Adipose tissue (tissue), 3 donors: Measurements from ENCODE around the gene CYSTM1. TPM values are rescaled to one million over a fixed set of nuclear protein-coding genes. Genes with fewer than 3 reads are reported as not detected.

ENCODE experiments used
- H3K27ac ChIP-seq: one replicate; pipeline ENCODE4 v1.5.1; 2013; ENCODE audit warnings: low read depth, low read length
- WGBS, 3 donors: extraction: QIAGEN DNeasy Blood & Tissue Kit; methylation state at CpG; one replicate each; pipeline ENCODE4 v1.1.7; 2013; 5-methylcytosine and 5-hydroxymethylcytosine counted together
- polyA plus RNA-seq, 3 donors: library from polyadenylated mRNA; stranded (reverse); fragments of 200-250 nt; gene quantifications; one replicate each; pipeline ENCODE4 v1.2.3, GENCODE V29; 2013
- donor health status: healthy with polysubstance abuse.
- donor health status: Bipolar disorder and iron deficiency.
- donor health status: healthy.

CYSTM1 gene
- polyA plus RNA-seq, result 100 to 1,000 TPM in 2 of 3 donors, 10 to 100 TPM in 1; 72.8 to 218 (median 107) TPM

GRCh38 chr5:140174465-140175366 lies at the start of gene CYSTM1:
TSS of gene CYSTM1 (plus strand) at chr5:140175188. CDS start at chr5:140194466, 19,278 bp downstream.
- WGBS, 3 donors, result 1 to 2% (median 2%) methylated on average over 49 to 61 of the region's 61 CpGs
- peak within 1 kb of the TSS; percentile 75 for H3K27ac ChIP-seq

GRCh38 chr5:140125637-140126036 lies 49.4 kb upstream of the CYSTM1 start, which contains the start of gene IGIP:
TSS of gene IGIP (plus strand) at chr5:140125937. CDS start at chr5:140128477, 2,540 bp downstream.
- WGBS, 3 donors, result 96 to 99% (median 98%) methylated on average over 4 of the region's 4 CpGs
- H3K27ac ChIP-seq, result no peak within 1 kb of the TSS

- 70 to 93% (median 92%) methylated on average over 6 of the region's 6 CpGs for WGBS, 3 donors
- H3K27ac ChIP-seq, result no peak overlapping the region
Observed at GRCh38 chr5:140126315-140127012, 48.5 kb upstream of the CYSTM1 start.

- no peak overlapping the region for H3K27ac ChIP-seq
- 35 to 94% (median 90%) methylated on average over 5 of the region's 5 CpGs for WGBS, 3 donors
Observed at GRCh38 chr5:140128376-140128775, 46.6 kb upstream of the CYSTM1 start.

- WGBS, 3 donors, result 56 to 86% (median 81%) methylated on average over 5 of the region's 5 CpGs
Observed at GRCh38 chr5:140130949-140131733, 43.8 kb upstream of the CYSTM1 start.

GRCh38 chr5:140131967-140132409 lies 43.0 kb upstream of the CYSTM1 start:
- 36 to 62% (median 39%) methylated on average over 3 of the region's 3 CpGs for WGBS, 3 donors
- no peak overlapping the region for H3K27ac ChIP-seq

More at GRCh38 chr5:140130949-140131733, 43.8 kb upstream of the CYSTM1 start:
- H3K27ac ChIP-seq, result no peak overlapping the region

GRCh38 chr5:140133514-140134167 lies 41.3 kb upstream of the CYSTM1 start:
- H3K27ac ChIP-seq, result no peak overlapping the region
- 89 to 94% (median 91%) methylated on average over 4 of the region's 4 CpGs for WGBS, 3 donors

GRCh38 chr5:140134277-140134935 lies 40.6 kb upstream of the CYSTM1 start:
- 88 to 91% (median 88%) methylated on average over 2 of the region's 2 CpGs for WGBS, 3 donors

GRCh38 chr5:140135127-140135526 lies 39.9 kb upstream of the CYSTM1 start:
- H3K27ac ChIP-seq, result no peak overlapping the region

More at GRCh38 chr5:140134277-140134935, 40.6 kb upstream of the CYSTM1 start:
- H3K27ac ChIP-seq, result no peak overlapping the region

GRCh38 chr5:140136624-140137023 lies 38.4 kb upstream of the CYSTM1 start:
- no peak overlapping the region for H3K27ac ChIP-seq
- WGBS, 3 donors, result 91 to 100% (median 96%) methylated on average over 1 of the region's 1 CpG

GRCh38 chr5:140140435-140140834 lies 34.6 kb upstream of the CYSTM1 start:
- WGBS, 3 donors, result 81 to 88% (median 82%) methylated on average over 3 of the region's 3 CpGs
- H3K27ac ChIP-seq, result no peak overlapping the region

GRCh38 chr5:140141241-140141640 lies 33.7 kb upstream of the CYSTM1 start:
- H3K27ac ChIP-seq, result no peak overlapping the region

GRCh38 chr5:140142246-140142645 lies 32.7 kb upstream of the CYSTM1 start:
- no peak overlapping the region for H3K27ac ChIP-seq
- 80 to 90% (median 86%) methylated on average over 5 of the region's 5 CpGs for WGBS, 3 donors

GRCh38 chr5:140142856-140143255 lies 32.1 kb upstream of the CYSTM1 start:
- 74 to 89% (median 88%) methylated on average over 7 of the region's 7 CpGs for WGBS, 3 donors
- H3K27ac ChIP-seq, result no peak overlapping the region

GRCh38 chr5:140143521-140144258 lies 31.3 kb upstream of the CYSTM1 start:
- H3K27ac ChIP-seq, result no peak overlapping the region
- WGBS, 3 donors, result 91 to 100% (median 97%) methylated on average over 3 of the region's 3 CpGs

- no peak overlapping the region for H3K27ac ChIP-seq
- WGBS, 3 donors, result 70 to 85% (median 82%) methylated on average over 3 of the region's 3 CpGs
Observed at GRCh38 chr5:140145256-140145655, 29.7 kb upstream of the CYSTM1 start.
